Caco-2 (cell line): ENCODE data around the gene WDR45. TPM values are rescaled to one million over a fixed set of nuclear protein-coding genes. Genes with fewer than 3 reads are reported as not detected.

ENCODE experiments used
- BruUV-seq: library from RNA; stranded (reverse); fragments of 400-500 nt; replicated peaks from 2 replicates; lab custom pipeline; 2021; lab: Mats Ljungman, UMichigan
- CTCF ChIA-PET: fragments of 300-600 bp; sonication (Branson Sonifier 250); formaldehyde crosslinking; loops from one replicate; lab custom pipeline; 2022; ENCODE audit warnings: antibody characterized with exemption; lab: Charles Lee
- POLR2A ChIA-PET: fragments of 300-600 bp; sonication (Branson Sonifier 250); formaldehyde crosslinking; loops from one replicate; lab custom pipeline; 2022; ENCODE audit warnings: antibody characterized with exemption; lab: Charles Lee
- DNase-seq, 2 experiments: peaks; one replicate each; pipeline versions ENCODE4 v3.0.0 to v3.0.0-alpha.2; 2020 to 2022
- H3K27me3 ChIP-seq: replicated peaks from 2 replicates; pipeline ENCODE4 v1.6.0; 2011; ENCODE audit warnings: low read length; ENCODE audit not compliant: control insufficient read depth, insufficient read depth
- H3K36me3 ChIP-seq: 2 replicates; pipeline ENCODE4 v1.5.1; 2011; ENCODE audit warnings: low read length; ENCODE audit not compliant: control insufficient read depth, insufficient read depth
- H3K4me1 ChIP-seq: fragments of 250-450 bp; sonication (Bioruptor Pico); 2 replicates; pipeline ENCODE4 v1.5.1; 2020; ENCODE audit warnings: mild to moderate bottlenecking
- H3K4me3 ChIP-seq: 2 replicates; pipeline ENCODE4 v1.5.1; 2011; ENCODE audit warnings: low read depth, mild to moderate bottlenecking, control low read depth, low read length
- H3K9me3 ChIP-seq: fragments of 250-450 bp; sonication (Bioruptor Pico); 2 replicates; pipeline ENCODE4 v1.5.1; 2020; ENCODE audit warnings: mild to moderate bottlenecking, moderate library complexity
- H3K27ac Mint-ChIP-seq: one replicate; pipeline ENCODE4 v1.8.0; 2022; ENCODE audit warnings: mixed read lengths; ENCODE audit not compliant: unreplicated experiment
- H3K27me3 Mint-ChIP-seq: one replicate; pipeline ENCODE4 v1.8.0; 2022; ENCODE audit warnings: mixed read lengths; ENCODE audit not compliant: insufficient read depth, unreplicated experiment
- H3K36me3 Mint-ChIP-seq: one replicate; pipeline ENCODE4 v1.8.0; 2022; ENCODE audit warnings: mild to moderate bottlenecking, mixed read lengths; ENCODE audit not compliant: insufficient read depth, unreplicated experiment
- H3K4me1 Mint-ChIP-seq: one replicate; pipeline ENCODE4 v1.8.0; 2022; ENCODE audit warnings: low read depth, mixed read lengths; ENCODE audit not compliant: unreplicated experiment
- H3K4me3 Mint-ChIP-seq: one replicate; pipeline ENCODE4 v1.8.0; 2022; ENCODE audit warnings: mild to moderate bottlenecking, moderate library complexity, mixed read lengths; ENCODE audit not compliant: unreplicated experiment
- H3K9me3 Mint-ChIP-seq: one replicate; pipeline ENCODE4 v1.8.0; 2022; ENCODE audit warnings: mixed read lengths; ENCODE audit not compliant: unreplicated experiment
- intact Hi-C: fragments of 100-400 bp; cut with micrococcal nuclease; formaldehyde crosslinking; loops from one replicate; pipeline ENCODE4 v1.10.0; 2022; ENCODE audit not compliant: unreplicated experiment
- total RNA-seq: library from RNA; stranded (reverse); gene quantifications from 2 replicates; pipeline ENCODE4 v1.2.3, GENCODE V29; 2022
- TF ChIP-seq, protein P1 (sequence below), 2 experiments: fragments of 200-600 bp in 1 of 2; IDR thresholded peaks; 1 replicate in 1 of 2; 2 replicates in 1 of 2; pipeline versions ENCODE4 v1.5.1 to v1.8.0; 2011 to 2022; ENCODE audit warnings: antibody characterized with exemption in 1 of 2, control low read depth in 1 of 2, inconsistent platforms in 1 of 2, low read depth in 1 of 2, low read length in 1 of 2, mild to moderate bottlenecking in 1 of 2, moderate library complexity in 1 of 2; ENCODE audit not compliant: insufficient read depth in 1 of 2, severe bottlenecking in 1 of 2, unreplicated experiment in 1 of 2

The WDR45 gene
- total RNA-seq, 1 experiment from 2014 or later: 28.6 TPM

DNA sequence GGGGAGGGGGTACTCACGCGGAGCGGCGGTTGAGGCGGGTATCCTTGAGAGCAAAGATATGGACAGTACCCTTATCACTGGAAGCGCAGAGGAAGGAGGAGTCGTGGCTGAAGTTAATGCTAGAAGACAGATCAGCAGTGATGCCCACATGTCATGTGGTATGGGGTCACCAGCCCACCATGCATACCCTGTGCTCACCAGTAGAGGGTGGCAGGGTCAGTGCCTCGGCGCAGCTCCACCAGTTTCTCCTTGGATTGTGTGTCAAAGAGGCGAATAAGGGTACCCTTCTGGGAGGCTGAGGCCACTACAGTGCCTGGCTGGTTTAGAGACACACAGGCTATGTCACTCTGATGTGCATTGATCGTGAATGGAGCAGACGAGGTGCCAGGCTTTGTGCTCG is 4.3 kb downstream of the WDR45 start:
- peaks cover 15% of the 10 kb centered on the region for H3K4me1 Mint-ChIP-seq
- H3K4me3 Mint-ChIP-seq: no peak overlapping the region
- H3K27ac Mint-ChIP-seq: no peak overlapping the region
- no peaks in the 10 kb centered on the region for H3K9me3 Mint-ChIP-seq
- no peaks in the 10 kb centered on the region for H3K27me3 ChIP-seq
- no peaks in the 10 kb centered on the region for H3K4me1 ChIP-seq
- H3K4me3 ChIP-seq: no peak overlapping the region
- no peaks in the 10 kb centered on the region for H3K9me3 ChIP-seq
- no peaks in the 10 kb centered on the region for H3K27me3 Mint-ChIP-seq
- BruUV-seq: no TSS peak
- H3K36me3 ChIP-seq: no peaks in the 10 kb centered on the region
- ChIA-PET POLR2A (no interaction called here), CTCF (no interaction called here)
- intact Hi-C loops: no loop called here
- no peak for DNase-seq
- TF ChIP-seq, protein P1, sequence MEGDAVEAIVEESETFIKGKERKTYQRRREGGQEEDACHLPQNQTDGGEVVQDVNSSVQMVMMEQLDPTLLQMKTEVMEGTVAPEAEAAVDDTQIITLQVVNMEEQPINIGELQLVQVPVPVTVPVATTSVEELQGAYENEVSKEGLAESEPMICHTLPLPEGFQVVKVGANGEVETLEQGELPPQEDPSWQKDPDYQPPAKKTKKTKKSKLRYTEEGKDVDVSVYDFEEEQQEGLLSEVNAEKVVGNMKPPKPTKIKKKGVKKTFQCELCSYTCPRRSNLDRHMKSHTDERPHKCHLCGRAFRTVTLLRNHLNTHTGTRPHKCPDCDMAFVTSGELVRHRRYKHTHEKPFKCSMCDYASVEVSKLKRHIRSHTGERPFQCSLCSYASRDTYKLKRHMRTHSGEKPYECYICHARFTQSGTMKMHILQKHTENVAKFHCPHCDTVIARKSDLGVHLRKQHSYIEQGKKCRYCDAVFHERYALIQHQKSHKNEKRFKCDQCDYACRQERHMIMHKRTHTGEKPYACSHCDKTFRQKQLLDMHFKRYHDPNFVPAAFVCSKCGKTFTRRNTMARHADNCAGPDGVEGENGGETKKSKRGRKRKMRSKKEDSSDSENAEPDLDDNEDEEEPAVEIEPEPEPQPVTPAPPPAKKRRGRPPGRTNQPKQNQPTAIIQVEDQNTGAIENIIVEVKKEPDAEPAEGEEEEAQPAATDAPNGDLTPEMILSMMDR (IDR thresholded peaks at IDR 0.05; ENCODE audit: insufficient read depth in 1 of 2, low read depth in 1 of 2, low read length in 1 of 2, severe bottlenecking in 1 of 2, unreplicated experiment in 1 of 2): no peak
- peaks cover 17% of the 10 kb centered on the region for H3K36me3 Mint-ChIP-seq

DNA sequence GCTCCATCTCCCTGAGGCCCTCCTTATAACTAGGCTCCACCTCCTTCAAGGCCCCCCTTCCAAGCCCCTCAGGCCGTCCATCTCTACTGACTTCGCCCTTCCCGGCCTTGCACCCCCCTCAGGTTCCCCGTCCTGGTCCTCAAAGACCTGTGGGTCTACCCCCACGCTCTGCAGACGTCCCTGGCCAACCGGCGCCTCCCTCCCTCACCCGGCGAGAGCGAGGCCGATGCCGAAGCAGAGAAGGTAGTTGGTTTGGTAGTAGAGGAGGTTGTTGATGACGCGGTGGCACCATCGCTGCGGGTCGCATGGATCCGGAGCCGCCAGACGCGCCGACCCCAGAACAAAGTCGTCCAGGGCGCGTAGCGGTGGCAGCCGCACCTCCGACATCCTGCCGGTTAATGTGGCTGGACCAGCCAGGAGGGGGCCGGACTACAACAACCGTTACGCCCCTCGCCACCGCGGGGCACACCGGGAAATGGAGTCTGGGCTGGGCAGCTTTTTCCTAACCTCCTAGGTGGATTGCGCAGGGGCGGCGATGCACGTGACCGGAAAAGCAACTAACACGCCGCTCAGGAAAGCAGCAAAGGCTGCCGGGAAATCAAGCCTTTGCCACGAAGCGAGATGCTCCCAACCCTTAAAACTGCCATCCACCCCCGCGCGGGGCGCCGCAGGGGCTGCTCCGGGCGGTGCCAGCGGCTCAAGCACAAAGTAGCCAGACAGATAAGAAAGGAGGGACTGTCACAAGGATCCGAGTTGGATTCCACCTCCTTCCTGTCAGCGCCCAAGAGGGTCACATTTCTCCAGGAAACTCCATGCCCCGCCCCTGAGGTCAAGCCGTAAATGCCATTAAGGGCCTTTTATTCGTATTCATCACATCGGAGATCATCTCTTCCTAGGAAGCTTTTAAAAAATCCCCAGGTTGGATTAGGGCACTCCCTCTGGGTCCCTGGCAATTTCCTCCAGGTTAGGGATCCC is 5.8 kb downstream of the WDR45 start, which contains the start of gene PRAF2:
TSS of gene PRAF2 (minus strand) at position 402 of the 975 bp plus-strand sequence. CDS start at position 387, 15 bp downstream.
- Histone ChIP-seq H3K27me3 (no peaks in the 10 kb centered on the region), H3K36me3 (no peaks in the 10 kb centered on the region), H3K4me1 (no peaks in the 10 kb centered on the region), H3K4me3 (peak within 1 kb of the TSS; percentile 50), H3K9me3 (no peaks in the 10 kb centered on the region)
- peaks cover 17% of the 10 kb centered on the region for H3K36me3 Mint-ChIP-seq
- TF ChIP-seq, protein P1 (IDR thresholded peaks at IDR 0.05; ENCODE audit: insufficient read depth in 1 of 2, low read depth in 1 of 2, low read length in 1 of 2, severe bottlenecking in 1 of 2, unreplicated experiment in 1 of 2): no peak
- no peaks in the 10 kb centered on the region for H3K9me3 Mint-ChIP-seq
- intact Hi-C loops: loop anchor here (1.0 kb wide), 1 partner anchor 31 kb away; the partner anchor contains the start of gene TFE3
- H3K4me3 Mint-ChIP-seq: peak within 1 kb of the TSS; percentile 72
- H3K27me3 Mint-ChIP-seq: no peaks in the 10 kb centered on the region
- ChIA-PET CTCF (interaction anchor here (0.6 kb wide), 1 partner anchor 116 kb away, joined by 4 read pairs; no protein-coding TSS in a partner anchor), POLR2A (no interaction called here)
- H3K4me1 Mint-ChIP-seq: peaks cover 12% of the 10 kb centered on the region
- peak within 1 kb of the TSS; percentile 45 for H3K27ac Mint-ChIP-seq
- DNase-seq: peak; percentile 91 to 92
- BruUV-seq: no TSS peak

DNA sequence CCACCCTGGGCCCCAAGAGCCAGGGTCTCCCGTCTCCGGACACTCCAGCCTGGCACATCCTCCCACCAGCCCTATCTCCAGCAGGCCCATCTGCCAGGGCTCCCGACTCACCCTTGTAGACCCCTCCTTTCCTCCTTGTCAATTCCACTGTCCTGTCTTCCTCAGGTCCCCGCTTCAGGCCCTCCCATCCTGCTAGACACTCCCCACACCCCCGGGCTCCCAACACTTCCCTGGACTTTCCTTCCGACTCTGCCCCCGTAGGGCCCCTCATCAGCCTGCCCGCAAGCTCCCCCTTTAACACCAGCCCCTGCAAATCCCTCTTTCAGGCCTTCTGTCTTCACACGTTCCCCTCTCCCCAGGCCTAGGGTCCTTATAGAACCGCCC is 7.0 kb downstream of the WDR45 start:
- H3K27me3 ChIP-seq: no peaks in the 10 kb centered on the region
- intact Hi-C loops: no loop called here
- no peak for DNase-seq
- CTCF ChIA-PET: no interaction called here
- H3K4me1 ChIP-seq: no peaks in the 10 kb centered on the region
- TF ChIP-seq, protein P1 (IDR thresholded peaks at IDR 0.05; ENCODE audit: insufficient read depth in 1 of 2, low read depth in 1 of 2, low read length in 1 of 2, severe bottlenecking in 1 of 2, unreplicated experiment in 1 of 2): no peak
- Mint-ChIP-seq H3K27me3 (no peaks in the 10 kb centered on the region), H3K4me3 (peak overlapping the region; percentile 72), H3K4me1 (peaks cover 9% of the 10 kb centered on the region), H3K27ac (no peak overlapping the region), H3K9me3 (no peaks in the 10 kb centered on the region), H3K36me3 (peaks cover 17% of the 10 kb centered on the region)
- H3K4me3 ChIP-seq: no peak overlapping the region
- POLR2A ChIA-PET: interaction anchor here (0.7 kb wide), 1 partner anchor 19 kb away, joined by 3 read pairs; no protein-coding TSS in a partner anchor
- H3K9me3 ChIP-seq: no peaks in the 10 kb centered on the region
- BruUV-seq: no TSS peak
- no peaks in the 10 kb centered on the region for H3K36me3 ChIP-seq
